Transverse colon (tissue), 4 donors: ENCODE data around the gene RAMP3.

Experiments
- EP300 ChIP-seq: sonication (generic); formaldehyde crosslinking; IDR thresholded peaks from one replicate; pipeline ENCODE4 v1.6.1; 2017; ENCODE audit warnings: antibody characterized with exemption, low read depth
- POLR2A ChIP-seq: fragments of 450-650 bp; IDR thresholded peaks from one replicate; pipeline ENCODE4 v1.6.1; 2016; ENCODE audit warnings: antibody characterized with exemption, mild to moderate bottlenecking, moderate library complexity
- POLR2AphosphoS5 ChIP-seq, 3 donors: sonication (generic); formaldehyde crosslinking; IDR thresholded peaks; one replicate each; pipeline ENCODE4 v1.6.1; 2016; ENCODE audit warnings: antibody characterized with exemption in 3 of 3
- TF ChIP-seq, protein P1 (sequence below), 5 experiments: fragments of 200-600 bp in 3 of 5; fragments of 450-650 bp in 2 of 5; sonication (generic) in 3 of 5; IDR thresholded peaks; 1 replicate in 2 of 5; 2 replicates in 3 of 5; pipeline ENCODE4 v1.5.1; 2016 to 2017; ENCODE audit warnings: antibody characterized with exemption in 5 of 5, inconsistent platforms in 3 of 5, mild to moderate bottlenecking in 2 of 5, moderate library complexity in 1 of 5

DNA sequence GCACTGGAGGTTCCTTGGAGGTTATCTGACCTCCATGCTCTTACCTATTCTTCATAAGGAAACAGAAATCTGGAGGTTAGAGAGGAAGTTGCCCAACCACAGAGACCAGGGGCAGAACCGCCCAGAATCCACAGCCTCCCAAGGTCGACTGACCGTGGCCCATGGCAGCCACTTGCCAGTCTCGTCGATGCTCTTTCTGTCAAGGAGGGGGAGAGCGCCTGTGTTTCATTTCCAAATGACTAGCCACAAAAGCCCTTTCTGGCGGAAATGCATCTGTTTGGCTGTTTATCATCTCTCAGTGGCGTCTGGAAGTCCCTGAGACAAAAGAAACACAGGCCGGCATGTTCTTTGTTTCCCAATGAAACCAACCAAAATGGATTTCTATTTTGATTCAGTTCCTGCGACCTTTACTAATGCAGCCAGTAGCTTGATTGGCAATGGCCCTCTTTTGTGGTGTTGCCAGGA, 2.9 kb downstream of the RAMP3 start:
- TF ChIP-seq, protein P1, sequence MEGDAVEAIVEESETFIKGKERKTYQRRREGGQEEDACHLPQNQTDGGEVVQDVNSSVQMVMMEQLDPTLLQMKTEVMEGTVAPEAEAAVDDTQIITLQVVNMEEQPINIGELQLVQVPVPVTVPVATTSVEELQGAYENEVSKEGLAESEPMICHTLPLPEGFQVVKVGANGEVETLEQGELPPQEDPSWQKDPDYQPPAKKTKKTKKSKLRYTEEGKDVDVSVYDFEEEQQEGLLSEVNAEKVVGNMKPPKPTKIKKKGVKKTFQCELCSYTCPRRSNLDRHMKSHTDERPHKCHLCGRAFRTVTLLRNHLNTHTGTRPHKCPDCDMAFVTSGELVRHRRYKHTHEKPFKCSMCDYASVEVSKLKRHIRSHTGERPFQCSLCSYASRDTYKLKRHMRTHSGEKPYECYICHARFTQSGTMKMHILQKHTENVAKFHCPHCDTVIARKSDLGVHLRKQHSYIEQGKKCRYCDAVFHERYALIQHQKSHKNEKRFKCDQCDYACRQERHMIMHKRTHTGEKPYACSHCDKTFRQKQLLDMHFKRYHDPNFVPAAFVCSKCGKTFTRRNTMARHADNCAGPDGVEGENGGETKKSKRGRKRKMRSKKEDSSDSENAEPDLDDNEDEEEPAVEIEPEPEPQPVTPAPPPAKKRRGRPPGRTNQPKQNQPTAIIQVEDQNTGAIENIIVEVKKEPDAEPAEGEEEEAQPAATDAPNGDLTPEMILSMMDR (IDR thresholded peaks at IDR 0.05), result no peak
- TF ChIP-seq EP300 (no peak), POLR2A (no peak), POLR2AphosphoS5 (IDR thresholded peaks at IDR 0.05) (no peak)
